DOHH2 (cell line): ENCODE data around the gene RHBG.

Experiments used
- EZH2phosphoT487 ChIP-seq: fragments of 200-600 bp; sonication (generic); IDR thresholded peaks from 2 replicates; pipeline ENCODE4 v1.6.1; 2017; ENCODE audit warnings: borderline replicate concordance, mild to moderate bottlenecking, antibody characterized with exemption, low read length, moderate library complexity, mixed read lengths
- TF ChIP-seq, protein P1 (sequence below): fragments of 200-600 bp; sonication (generic); IDR thresholded peaks from one replicate; pipeline ENCODE4 v1.5.1; 2014; ENCODE audit warnings: antibody characterized with exemption, mild to moderate bottlenecking, low read depth, low read length; ENCODE audit not compliant: poor library complexity, severe bottlenecking

GRCh38 chr1:156422602-156423091 lies 53.6 kb downstream of the RHBG start:
- TF ChIP-seq, protein P1, sequence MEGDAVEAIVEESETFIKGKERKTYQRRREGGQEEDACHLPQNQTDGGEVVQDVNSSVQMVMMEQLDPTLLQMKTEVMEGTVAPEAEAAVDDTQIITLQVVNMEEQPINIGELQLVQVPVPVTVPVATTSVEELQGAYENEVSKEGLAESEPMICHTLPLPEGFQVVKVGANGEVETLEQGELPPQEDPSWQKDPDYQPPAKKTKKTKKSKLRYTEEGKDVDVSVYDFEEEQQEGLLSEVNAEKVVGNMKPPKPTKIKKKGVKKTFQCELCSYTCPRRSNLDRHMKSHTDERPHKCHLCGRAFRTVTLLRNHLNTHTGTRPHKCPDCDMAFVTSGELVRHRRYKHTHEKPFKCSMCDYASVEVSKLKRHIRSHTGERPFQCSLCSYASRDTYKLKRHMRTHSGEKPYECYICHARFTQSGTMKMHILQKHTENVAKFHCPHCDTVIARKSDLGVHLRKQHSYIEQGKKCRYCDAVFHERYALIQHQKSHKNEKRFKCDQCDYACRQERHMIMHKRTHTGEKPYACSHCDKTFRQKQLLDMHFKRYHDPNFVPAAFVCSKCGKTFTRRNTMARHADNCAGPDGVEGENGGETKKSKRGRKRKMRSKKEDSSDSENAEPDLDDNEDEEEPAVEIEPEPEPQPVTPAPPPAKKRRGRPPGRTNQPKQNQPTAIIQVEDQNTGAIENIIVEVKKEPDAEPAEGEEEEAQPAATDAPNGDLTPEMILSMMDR = no peak
- TF ChIP-seq EZH2phosphoT487 = no peak
